ENCODE results near the gene CNTFR.

The CNTFR gene

GRCh38 chr9:34571481-34571810, 18.1 kb downstream of the CNTFR start:
- Histone ChIP-seq H3K27me3 (peaks cover 0 to 57% of the 10 kb centered on the region in 2 donors), H3K9me3 (no peaks in the 10 kb centered on the region), H3K27ac (no peak overlapping the region), H3K4me1 (no peaks in the 10 kb centered on the region), H3K4me3 (no peak overlapping the region), H3K36me3 (no peaks in the 10 kb centered on the region)
- no peak for DNase-seq
- intact Hi-C loops (cut with DNase I; ENCODE audit: low total_unique reads): no loop called here
- no peak for TF ChIP-seq CTCF (IDR thresholded peaks at IDR 0.05)

GRCh38 chr9:34570809-34571480, 18.6 kb downstream of the CNTFR start:
- TF ChIP-seq CTCF (IDR thresholded peaks at IDR 0.05): no peak
- intact Hi-C loops (cut with DNase I; ENCODE audit: low total_unique reads): no loop called here
- Histone ChIP-seq H3K9me3 (no peaks in the 10 kb centered on the region), H3K4me3 (no peak overlapping the region), H3K36me3 (no peaks in the 10 kb centered on the region), H3K27me3 (peaks cover 0 to 57% of the 10 kb centered on the region in 2 donors), H3K27ac (no peak overlapping the region), H3K4me1 (no peaks in the 10 kb centered on the region)
- DNase-seq: no peak

GRCh38 chr9:34570376-34570775, 19.1 kb downstream of the CNTFR start:
- DNase-seq: no peak
- Histone ChIP-seq H3K27me3 (peaks cover 0 to 59% of the 10 kb centered on the region in 2 donors), H3K4me3 (no peak overlapping the region), H3K9me3 (no peaks in the 10 kb centered on the region), H3K4me1 (no peaks in the 10 kb centered on the region), H3K36me3 (no peaks in the 10 kb centered on the region), H3K27ac (no peak overlapping the region)
- intact Hi-C loops (cut with DNase I; ENCODE audit: low total_unique reads): no loop called here
- no peak for TF ChIP-seq CTCF (IDR thresholded peaks at IDR 0.05)

- no peaks in the 10 kb centered on the region for H3K9me3 ChIP-seq
- intact Hi-C loops (cut with DNase I; ENCODE audit: low total_unique reads): no loop called here
- DNase-seq: no peak
- no peaks in the 10 kb centered on the region for H3K4me1 ChIP-seq
- no peaks in the 10 kb centered on the region for H3K36me3 ChIP-seq
- TF ChIP-seq CTCF (IDR thresholded peaks at IDR 0.05): no peak
- H3K27ac ChIP-seq: no peak overlapping the region
- peaks cover 0 to 50% of the 10 kb centered on the region in 2 donors for H3K27me3 ChIP-seq
- H3K4me3 ChIP-seq: no peak overlapping the region
These were observed 20.8 kb downstream of the CNTFR start for GRCh38 chr9:34568774-34569173.

GRCh38 chr9:34568133-34568532, 21.4 kb downstream of the CNTFR start:
- TF ChIP-seq CTCF (IDR thresholded peaks at IDR 0.05): no peak
- Histone ChIP-seq H3K27ac (no peak overlapping the region), H3K4me3 (no peak overlapping the region), H3K27me3 (peaks cover 0 to 44% of the 10 kb centered on the region in 2 donors), H3K4me1 (no peaks in the 10 kb centered on the region), H3K36me3 (no peaks in the 10 kb centered on the region), H3K9me3 (no peaks in the 10 kb centered on the region)
- no peak for DNase-seq
- intact Hi-C loops (cut with DNase I; ENCODE audit: low total_unique reads): no loop called here

GRCh38 chr9:34566972-34567371, 22.6 kb downstream of the CNTFR start:
- Histone ChIP-seq H3K4me3 (no peak overlapping the region), H3K9me3 (peaks cover 0 to 3% (median 0%) of the 10 kb centered on the region in 3 donors), H3K27me3 (peaks cover 0 to 51% of the 10 kb centered on the region in 2 donors), H3K36me3 (no peaks in the 10 kb centered on the region), H3K27ac (no peak overlapping the region), H3K4me1 (no peaks in the 10 kb centered on the region)
- intact Hi-C loops (cut with DNase I; ENCODE audit: low total_unique reads): no loop called here
- DNase-seq: no peak
- no peak for TF ChIP-seq CTCF (IDR thresholded peaks at IDR 0.05)

All from tibial artery (tissue), 4 donors.